GM21576 (cell line): Measurements from ENCODE around the gene KLHL20.
"Not testable (repeated sequence)": the region's sequence is repeated elsewhere in the genome, so short reads cannot be mapped to it uniquely, and the experiment has no call there.

Source experiments
- ATAC-seq: cut with Tn5 transposase; IDR thresholded peaks from one replicate; pipeline ENCODE4 v1.9.1; 2021; ENCODE audit warnings: mild to moderate bottlenecking, moderate library complexity; ENCODE audit not compliant: unreplicated experiment

KLHL20 gene, protein sequence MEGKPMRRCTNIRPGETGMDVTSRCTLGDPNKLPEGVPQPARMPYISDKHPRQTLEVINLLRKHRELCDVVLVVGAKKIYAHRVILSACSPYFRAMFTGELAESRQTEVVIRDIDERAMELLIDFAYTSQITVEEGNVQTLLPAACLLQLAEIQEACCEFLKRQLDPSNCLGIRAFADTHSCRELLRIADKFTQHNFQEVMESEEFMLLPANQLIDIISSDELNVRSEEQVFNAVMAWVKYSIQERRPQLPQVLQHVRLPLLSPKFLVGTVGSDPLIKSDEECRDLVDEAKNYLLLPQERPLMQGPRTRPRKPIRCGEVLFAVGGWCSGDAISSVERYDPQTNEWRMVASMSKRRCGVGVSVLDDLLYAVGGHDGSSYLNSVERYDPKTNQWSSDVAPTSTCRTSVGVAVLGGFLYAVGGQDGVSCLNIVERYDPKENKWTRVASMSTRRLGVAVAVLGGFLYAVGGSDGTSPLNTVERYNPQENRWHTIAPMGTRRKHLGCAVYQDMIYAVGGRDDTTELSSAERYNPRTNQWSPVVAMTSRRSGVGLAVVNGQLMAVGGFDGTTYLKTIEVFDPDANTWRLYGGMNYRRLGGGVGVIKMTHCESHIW

DNA sequence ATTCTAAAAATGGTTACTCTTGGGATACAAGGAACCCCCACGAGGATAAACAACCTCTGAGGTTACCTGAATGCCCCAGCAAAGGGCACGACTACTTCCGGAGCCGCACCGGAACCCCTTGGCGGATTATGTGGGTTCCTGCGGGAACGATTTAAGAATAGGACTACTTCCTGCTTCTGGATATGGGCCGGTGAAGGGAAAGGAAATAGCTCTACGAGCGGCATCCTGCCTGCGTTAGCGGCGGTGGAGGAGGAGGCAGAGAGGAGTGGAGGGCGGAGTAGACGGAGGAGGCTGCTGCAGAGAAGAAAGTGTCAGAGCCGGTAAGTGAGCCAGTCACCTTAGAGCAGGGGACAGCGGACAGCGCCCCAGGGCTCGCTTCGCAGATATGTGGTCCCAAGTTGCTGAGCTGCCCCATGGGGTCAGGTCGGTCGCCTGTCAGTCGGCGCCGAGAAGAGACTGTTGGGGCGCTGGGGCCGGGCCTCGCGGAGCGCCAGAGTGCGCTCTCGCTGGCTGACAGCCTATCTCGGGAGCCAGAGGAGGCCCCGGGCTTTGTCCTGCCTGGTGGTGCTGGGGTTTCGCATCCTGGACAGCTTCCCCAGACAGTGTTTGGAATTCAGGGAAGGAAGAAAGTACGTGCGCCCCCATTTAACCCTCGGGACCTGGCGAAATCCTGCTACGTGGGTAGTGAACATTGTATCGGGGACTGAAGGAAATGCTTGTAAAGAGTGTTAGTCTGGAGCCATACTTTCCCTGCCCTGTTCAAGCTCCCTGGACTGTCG is at the start of gene KLHL20:
KLHL20 (plus strand) TSS at position 223 of the 779 bp plus-strand sequence. CDS start 1,063 bp downstream, outside the sequence.
- ATAC-seq = peak; percentile 96

GRCh38 chr1:173666646-173667045 is 48.1 kb upstream of the KLHL20 start:
- no peak for ATAC-seq

GRCh38 chr1:173669491-173669941 is 45.3 kb upstream of the KLHL20 start, which contains the start of gene ANKRD45:
ANKRD45 (minus strand) TSS chr1:173669851; CDS start chr1:173659418, 10,433 bp downstream.
- no peak for ATAC-seq

DNA sequence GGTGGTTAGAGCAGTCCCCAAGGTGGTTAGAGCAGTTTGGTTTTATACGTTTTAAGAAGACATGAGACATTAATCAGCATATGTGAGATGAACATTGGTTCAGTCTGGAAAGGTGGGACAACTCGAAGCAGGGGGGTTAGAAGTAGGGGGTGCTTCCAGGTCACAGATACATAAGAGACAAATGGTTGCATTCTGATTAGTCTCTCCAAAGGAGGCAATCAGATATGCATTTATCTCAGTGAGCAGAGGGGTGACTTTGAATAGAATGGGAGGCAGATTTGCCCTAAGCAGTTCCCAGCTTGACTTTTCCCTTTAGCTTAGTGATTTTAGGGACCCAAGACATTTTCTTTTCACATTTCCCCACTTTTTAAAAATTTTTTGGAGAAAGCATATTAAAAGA is 40.3 kb upstream of the KLHL20 start:
- not testable (repeated sequence) for ATAC-seq

GRCh38 chr1:173680152-173680551 is 34.6 kb upstream of the KLHL20 start:
- not testable (repeated sequence) for ATAC-seq

- ATAC-seq = no peak
Observed at GRCh38 chr1:173682184-173682583, 32.6 kb upstream of the KLHL20 start.

- not testable (repeated sequence) for ATAC-seq
Observed at GRCh38 chr1:173683838-173684237, 30.9 kb upstream of the KLHL20 start.

DNA sequence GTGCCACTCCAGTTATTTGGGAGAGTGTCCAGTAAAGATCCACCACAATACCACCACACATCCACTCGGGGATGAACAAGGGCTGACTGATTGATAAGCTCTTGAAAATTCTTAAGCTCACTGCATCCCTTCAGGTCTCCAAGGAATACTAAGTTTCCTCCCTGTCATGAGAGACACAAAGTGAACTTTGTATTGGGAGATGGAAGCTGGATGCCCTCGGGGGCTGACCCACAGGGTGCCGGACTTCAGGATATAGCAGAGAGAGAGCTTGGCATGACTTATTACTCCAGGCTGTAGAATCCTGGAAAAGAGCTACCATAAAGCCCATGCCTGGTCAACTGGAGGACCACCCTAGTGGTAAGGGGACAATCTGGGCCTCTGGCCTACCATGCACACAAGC is 29.7 kb upstream of the KLHL20 start:
- not testable (repeated sequence) for ATAC-seq

GRCh38 chr1:173688300-173688699 is 26.5 kb upstream of the KLHL20 start:
- no peak for ATAC-seq

DNA sequence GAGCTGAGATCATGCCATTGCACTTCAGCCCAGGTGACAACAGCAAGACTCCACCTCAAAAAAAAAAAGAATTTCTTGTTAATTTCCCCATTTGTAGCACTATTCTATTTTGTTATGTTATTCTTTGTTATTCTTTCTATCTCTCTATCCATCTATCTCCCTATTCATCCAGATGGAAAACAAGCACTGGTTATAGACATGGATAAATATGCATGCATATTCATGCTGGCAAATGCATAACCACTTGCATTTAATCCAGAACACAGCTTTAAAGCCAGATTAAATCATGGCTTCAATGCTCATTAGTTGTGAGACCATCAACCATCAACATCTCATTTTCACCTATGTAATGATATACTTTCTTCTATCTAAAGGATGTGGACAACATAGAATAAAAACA is 21.5 kb upstream of the KLHL20 start:
- ATAC-seq = no peak

DNA sequence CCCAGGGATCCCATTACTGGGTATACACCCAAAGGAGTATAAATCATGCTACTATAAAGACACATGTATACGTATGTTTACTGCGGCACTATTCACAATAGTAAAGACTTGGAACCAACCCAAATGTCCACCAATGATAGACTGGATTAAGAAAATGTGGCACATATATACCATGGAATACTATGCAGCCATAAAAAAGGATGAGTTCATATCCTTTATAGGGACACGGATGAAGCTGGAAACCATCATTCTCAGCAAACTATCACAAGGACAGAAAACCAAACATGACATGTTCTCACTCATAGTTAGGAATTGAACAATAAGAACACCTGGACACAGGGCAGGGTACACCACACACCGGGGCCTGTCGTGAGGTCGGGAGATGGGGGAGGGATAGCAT is 13.5 kb upstream of the KLHL20 start:
- ATAC-seq = not testable (repeated sequence)

- no peak for ATAC-seq
Observed at GRCh38 chr1:173702736-173703135, 12.0 kb upstream of the KLHL20 start.

DNA sequence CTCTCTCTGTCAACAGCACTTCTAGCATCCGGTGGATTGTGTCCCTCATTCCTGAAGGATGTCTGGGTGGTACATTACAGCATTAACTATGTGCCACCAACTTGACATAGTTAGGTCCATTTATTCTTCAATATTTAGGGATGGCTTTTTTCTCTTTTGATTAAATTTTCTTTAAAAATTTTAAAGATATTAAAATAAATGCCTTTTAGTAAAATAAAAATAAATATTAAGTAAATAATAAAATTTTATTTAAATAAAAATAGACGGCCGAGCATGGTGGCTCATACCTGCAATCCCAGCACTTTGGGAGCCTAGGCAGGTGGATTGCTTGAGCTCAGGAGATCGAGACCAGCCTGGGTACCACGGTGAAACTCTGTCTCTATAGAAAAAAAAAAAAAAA is 9.7 kb upstream of the KLHL20 start:
- ATAC-seq = no peak

- no peak for ATAC-seq
Observed at GRCh38 chr1:173708787-173709186, 6.0 kb upstream of the KLHL20 start.

DNA sequence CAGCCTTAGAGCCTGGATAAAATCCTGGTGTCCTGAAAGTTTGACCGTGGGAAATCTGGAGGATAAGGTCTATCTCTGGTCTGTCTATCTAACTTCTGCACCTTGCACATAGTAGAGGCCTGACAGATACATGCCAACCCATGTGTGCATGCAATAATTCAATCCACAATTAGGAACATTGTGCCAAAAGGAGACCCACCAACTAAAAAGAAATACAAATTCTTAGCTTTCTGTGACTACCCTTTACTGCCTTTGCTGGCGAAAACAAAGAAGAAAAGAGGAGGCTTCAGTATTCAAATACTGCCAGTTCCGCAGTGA is 381 bp upstream of the KLHL20 start:
- ATAC-seq = no peak

- ATAC-seq = no peak
Observed at GRCh38 chr1:173715538-173715844, 710 bp downstream of the KLHL20 start.

GRCh38 chr1:173717238-173717637 is 2.5 kb downstream of the KLHL20 start:
- ATAC-seq = no peak

DNA sequence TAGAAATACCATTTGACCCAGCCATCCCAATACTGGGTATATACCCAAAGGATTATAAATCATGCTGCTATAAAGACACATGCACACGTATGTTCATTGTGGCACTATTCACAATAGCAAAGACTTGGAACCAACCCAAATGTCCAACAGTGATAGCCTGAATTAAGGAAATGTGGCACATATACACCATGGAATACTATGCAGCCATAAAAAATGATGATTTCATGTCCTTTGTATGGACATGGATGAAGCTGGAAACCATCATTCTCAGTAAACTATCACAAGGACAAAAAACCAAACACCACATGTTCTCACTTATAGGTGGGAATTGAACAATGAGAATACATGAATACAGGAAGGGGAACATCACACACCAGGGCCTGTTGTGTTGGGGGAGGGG is 16.6 kb downstream of the KLHL20 start:
- not testable (repeated sequence) for ATAC-seq

GRCh38 chr1:173733912-173734311 is 19.1 kb downstream of the KLHL20 start:
- no peak for ATAC-seq

DNA sequence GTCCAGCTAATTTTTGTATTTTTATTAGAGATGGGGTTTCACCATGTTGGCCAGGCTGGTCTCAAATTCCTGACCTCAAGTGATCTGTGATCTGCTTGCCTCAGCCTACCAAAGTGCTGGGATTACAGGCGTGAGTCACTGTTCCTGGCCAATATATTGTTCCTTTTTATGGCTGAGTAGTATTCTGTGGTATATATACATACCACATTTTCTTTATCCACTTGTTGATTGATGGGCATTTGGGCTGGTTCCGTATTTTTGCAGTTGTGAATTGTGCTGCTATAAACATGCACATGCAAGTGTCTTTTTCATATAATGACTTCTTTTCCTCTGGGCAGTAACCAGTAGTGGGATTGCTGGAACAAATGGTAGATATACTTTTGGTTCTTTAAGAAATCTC is 21.3 kb downstream of the KLHL20 start:
- ATAC-seq = not testable (repeated sequence)

GRCh38 chr1:173742203-173742886 is 27.6 kb downstream of the KLHL20 start:
- ATAC-seq = no peak
